Activated naive CD8-positive, alpha-beta T cell treated with anti-CD3 and anti-CD28 coated beads, Interleukin-2, amount 10 ng/mL, durations not matched to agents 7 days and 5 days (primary cell): ENCODE measurements around the gene TBC1D26. TPM values are rescaled to one million over a fixed set of nuclear protein-coding genes. Genes with fewer than 3 reads are reported as not detected.
"Not testable (repeated sequence)": the region's sequence is repeated elsewhere in the genome, so short reads cannot be mapped to it uniquely, and the experiment has no call there.

Experiments used
- ATAC-seq: fragments of 150-1000 bp; cut with Tn5 transposase; one replicate; pipeline ENCODE4 v1.10.0; 2021; ENCODE audit warnings: low read depth, moderate library complexity
- POLR2A ChIA-PET: fragments of 350-600 bp; sonication (Branson Sonifier 250); formaldehyde crosslinking; loops from one replicate; lab custom pipeline; 2021; ENCODE audit warnings: antibody characterized with exemption; lab: Charles Lee
- DNase-seq: peaks from one replicate; pipeline ENCODE4 v3.0.0; 2021
- H3K27ac Mint-ChIP-seq: one replicate; pipeline ENCODE4 v1.8.0; 2022; ENCODE audit warnings: mild to moderate bottlenecking, mixed read lengths
- H3K27me3 Mint-ChIP-seq: one replicate; pipeline ENCODE4 v1.8.0; 2022; ENCODE audit warnings: mild to moderate bottlenecking, moderate library complexity, mixed read lengths
- H3K36me3 Mint-ChIP-seq: one replicate; pipeline ENCODE4 v1.8.0; 2021; ENCODE audit warnings: mild to moderate bottlenecking, mixed read lengths
- H3K4me1 Mint-ChIP-seq: one replicate; pipeline ENCODE4 v1.8.0; 2021; ENCODE audit warnings: mixed read lengths
- H3K4me3 Mint-ChIP-seq: one replicate; pipeline ENCODE4 v1.8.0; 2022; ENCODE audit warnings: mild to moderate bottlenecking, moderate library complexity, mixed read lengths
- H3K9me3 Mint-ChIP-seq: one replicate; pipeline ENCODE4 v1.8.0; 2021; ENCODE audit warnings: mixed read lengths
- total RNA-seq, 2 experiments: library from RNA; stranded (reverse); gene quantifications; one replicate each; pipeline ENCODE4 v1.2.3, GENCODE V29; 2021

Gene TBC1D26
- total RNA-seq, 2 experiments from 2014 or later, result 0.31 TPM; not detected in 1

DNA sequence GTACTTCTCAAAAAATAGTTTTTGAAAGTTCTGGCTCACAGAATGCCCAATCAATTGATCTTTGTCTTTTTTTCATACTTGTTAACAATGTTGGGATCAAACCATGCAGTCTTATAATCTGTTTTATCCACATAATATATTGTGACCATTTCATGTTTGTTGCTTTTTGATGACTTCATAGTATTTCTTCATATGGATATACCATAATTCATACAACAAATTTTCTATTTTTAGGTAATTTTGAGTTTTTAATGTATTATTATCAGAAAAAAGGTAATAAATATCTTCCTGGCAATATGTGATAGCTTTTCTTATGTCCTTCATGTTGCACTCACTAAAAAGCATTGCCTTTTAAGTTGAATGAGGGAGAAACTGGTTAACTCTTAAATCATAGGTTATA lies 44.8 kb downstream of the TBC1D26 start:
- peaks cover 20% of the 10 kb centered on the region for H3K9me3 Mint-ChIP-seq
- no peak for DNase-seq
- no peaks in the 10 kb centered on the region for H3K4me1 Mint-ChIP-seq
- H3K36me3 Mint-ChIP-seq, result peaks cover 7% of the 10 kb centered on the region
- peaks cover 26% of the 10 kb centered on the region for H3K27me3 Mint-ChIP-seq
- POLR2A ChIA-PET, result no interaction called here
- no peak overlapping the region for H3K27ac Mint-ChIP-seq
- H3K4me3 Mint-ChIP-seq, result no peak overlapping the region
- ATAC-seq, result no peak

DNA sequence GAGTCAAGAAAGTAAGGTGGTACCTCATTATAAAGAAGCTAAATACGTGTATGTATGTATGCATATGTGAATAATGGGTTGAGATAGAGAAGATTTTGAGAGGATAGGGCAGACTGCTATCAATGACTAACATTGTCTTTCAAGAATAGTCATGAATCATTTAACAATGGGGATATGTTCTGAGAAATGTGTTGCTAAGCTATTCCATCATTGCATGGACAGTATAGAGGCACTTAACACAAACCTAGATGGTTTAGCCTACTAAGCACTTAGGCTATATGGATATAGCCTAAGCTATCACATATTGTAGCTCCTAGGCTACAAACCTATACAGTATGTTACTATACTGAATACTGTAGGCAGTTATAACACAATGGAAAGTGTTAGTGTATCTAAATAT lies 45.2 kb downstream of the TBC1D26 start:
- Mint-ChIP-seq H3K4me3 (no peak overlapping the region), H3K27ac (no peak overlapping the region), H3K27me3 (peaks cover 28% of the 10 kb centered on the region), H3K36me3 (peaks cover 7% of the 10 kb centered on the region), H3K4me1 (no peaks in the 10 kb centered on the region), H3K9me3 (peaks cover 20% of the 10 kb centered on the region)
- ATAC-seq, result no peak
- no peak for DNase-seq
- POLR2A ChIA-PET, result no interaction called here

DNA sequence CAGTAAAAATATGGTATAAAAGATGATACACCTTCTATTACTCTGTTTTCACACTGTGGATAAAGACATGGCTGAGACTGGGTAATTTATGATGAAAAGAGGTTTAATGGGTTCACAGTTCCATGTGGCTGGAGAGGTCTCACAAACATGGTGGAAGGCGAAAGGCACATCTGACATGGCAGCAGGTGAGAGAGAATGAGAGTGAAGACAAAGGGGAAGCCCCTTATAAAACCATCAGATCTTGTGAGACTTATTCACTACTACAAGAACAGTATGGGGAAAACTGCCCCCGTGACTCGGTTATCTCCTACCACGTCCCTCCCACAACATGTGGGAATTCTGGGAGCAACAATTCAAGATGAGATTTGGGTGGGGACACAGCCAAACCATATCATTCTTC lies 45.6 kb downstream of the TBC1D26 start:
- no peaks in the 10 kb centered on the region for H3K4me1 Mint-ChIP-seq
- POLR2A ChIA-PET, result no interaction called here
- H3K36me3 Mint-ChIP-seq, result peaks cover 7% of the 10 kb centered on the region
- H3K9me3 Mint-ChIP-seq, result peaks cover 20% of the 10 kb centered on the region
- H3K4me3 Mint-ChIP-seq, result no peak overlapping the region
- H3K27ac Mint-ChIP-seq, result no peak overlapping the region
- DNase-seq, result no peak
- ATAC-seq, result no peak
- peaks cover 33% of the 10 kb centered on the region for H3K27me3 Mint-ChIP-seq

DNA sequence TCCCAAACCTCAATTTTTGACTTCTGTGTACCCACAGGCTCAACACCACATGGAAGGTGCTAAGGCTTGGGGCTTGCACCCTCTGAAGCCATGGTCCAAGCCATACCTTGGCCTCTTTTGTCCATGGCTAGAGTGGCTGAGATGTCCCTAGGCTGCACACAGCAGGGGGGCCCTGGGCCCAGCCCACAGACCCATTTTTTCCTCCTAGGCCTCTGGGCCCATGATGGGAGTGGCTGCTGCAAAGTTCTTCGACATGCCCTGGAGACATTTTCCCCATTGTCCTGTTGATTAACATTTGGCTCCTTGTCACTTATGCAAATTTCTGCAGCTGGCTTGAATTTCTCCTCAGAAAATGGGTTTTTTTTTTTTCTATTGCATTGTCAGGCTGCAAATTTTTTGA lies 47.0 kb downstream of the TBC1D26 start:
- POLR2A ChIA-PET, result no interaction called here
- H3K4me1 Mint-ChIP-seq, result no peaks in the 10 kb centered on the region
- ATAC-seq (no peak), DNase-seq (no peak)
- peaks cover 20% of the 10 kb centered on the region for H3K9me3 Mint-ChIP-seq
- no peak overlapping the region for H3K27ac Mint-ChIP-seq
- peaks cover 7% of the 10 kb centered on the region for H3K36me3 Mint-ChIP-seq
- no peak overlapping the region for H3K4me3 Mint-ChIP-seq
- H3K27me3 Mint-ChIP-seq, result peaks cover 38% of the 10 kb centered on the region

DNA sequence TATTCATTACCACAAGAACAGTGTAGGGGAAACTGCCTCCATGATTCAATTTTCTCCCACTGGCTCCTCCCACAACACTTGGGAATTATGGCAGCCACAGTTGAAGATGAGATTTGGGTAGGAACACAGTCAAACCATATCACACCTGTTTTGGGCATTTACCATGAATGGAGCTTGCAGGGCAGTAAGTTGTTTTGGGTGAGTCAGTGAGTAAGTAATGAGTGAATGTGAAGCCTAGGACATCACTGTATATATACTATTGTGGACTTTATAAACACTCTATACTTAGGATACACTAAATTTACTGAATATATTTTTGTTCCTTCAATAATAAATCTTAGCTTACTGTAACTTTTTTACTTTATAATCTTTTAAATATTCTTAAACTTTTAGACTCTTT lies 48.1 kb downstream of the TBC1D26 start:
- peaks cover 7% of the 10 kb centered on the region for H3K36me3 Mint-ChIP-seq
- ATAC-seq (no peak), DNase-seq (no peak)
- peaks cover 45% of the 10 kb centered on the region for H3K27me3 Mint-ChIP-seq
- H3K9me3 Mint-ChIP-seq, result peaks cover 20% of the 10 kb centered on the region
- no peaks in the 10 kb centered on the region for H3K4me1 Mint-ChIP-seq
- POLR2A ChIA-PET, result no interaction called here
- H3K27ac Mint-ChIP-seq, result no peak overlapping the region
- H3K4me3 Mint-ChIP-seq, result no peak overlapping the region

DNA sequence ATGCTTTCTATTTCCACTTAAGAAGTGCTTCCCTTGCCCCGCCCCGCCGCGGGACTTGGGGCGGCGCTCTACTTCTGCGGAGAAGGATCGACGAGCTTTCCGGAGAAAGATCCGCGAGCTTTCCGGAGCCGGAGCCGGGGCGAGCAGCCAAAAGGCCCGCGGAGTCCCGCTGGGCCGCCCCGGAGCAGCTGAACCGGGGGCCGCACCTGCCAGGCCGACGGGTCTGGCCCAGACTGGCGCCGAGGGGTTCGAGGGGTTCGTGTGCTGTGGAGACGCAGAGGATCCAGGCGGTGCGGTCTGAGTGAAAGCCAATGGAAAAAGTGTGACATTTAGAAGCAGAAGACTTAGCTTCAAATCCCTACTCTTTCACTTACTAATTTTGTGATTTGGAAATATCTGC lies 50.8 kb downstream of the TBC1D26 start:
- POLR2A ChIA-PET, result interaction anchor here (0.7 kb wide), 1 partner anchor 18 kb away, joined by 3 read pairs; no protein-coding TSS in a partner anchor
- H3K4me3 Mint-ChIP-seq, result peak overlapping the region; percentile 35
- peaks cover 42% of the 10 kb centered on the region for H3K27me3 Mint-ChIP-seq
- no peak for ATAC-seq
- H3K36me3 Mint-ChIP-seq, result peaks cover 4% of the 10 kb centered on the region
- peaks cover 13% of the 10 kb centered on the region for H3K9me3 Mint-ChIP-seq
- no peak overlapping the region for H3K27ac Mint-ChIP-seq
- peaks cover 4% of the 10 kb centered on the region for H3K4me1 Mint-ChIP-seq
- DNase-seq, result peak; percentile 46

DNA sequence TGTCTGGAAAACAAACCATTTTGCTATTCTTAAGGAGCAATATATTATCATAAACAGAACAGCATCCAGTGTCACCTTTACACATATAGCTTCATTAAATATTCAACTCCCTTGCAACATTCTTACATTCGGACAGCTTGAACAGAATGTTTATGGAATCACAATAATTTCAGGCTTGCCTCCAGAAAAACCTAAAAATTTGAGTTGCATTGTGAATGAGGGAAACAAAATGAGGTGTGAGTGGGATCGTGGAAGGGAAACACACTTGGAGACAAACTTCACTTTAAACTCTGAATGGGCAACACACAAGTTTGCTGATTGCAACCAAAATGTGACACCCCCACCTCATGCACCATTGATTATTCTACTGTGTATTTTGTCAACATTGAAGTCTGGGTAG lies 51.4 kb downstream of the TBC1D26 start:
- H3K27ac Mint-ChIP-seq, result no peak overlapping the region
- H3K4me3 Mint-ChIP-seq, result peak overlapping the region; percentile 6
- peaks cover 4% of the 10 kb centered on the region for H3K36me3 Mint-ChIP-seq
- DNase-seq, result no peak
- no peak for ATAC-seq
- H3K4me1 Mint-ChIP-seq, result peaks cover 4% of the 10 kb centered on the region
- peaks cover 42% of the 10 kb centered on the region for H3K27me3 Mint-ChIP-seq
- POLR2A ChIA-PET, result no interaction called here
- peaks cover 10% of the 10 kb centered on the region for H3K9me3 Mint-ChIP-seq

DNA sequence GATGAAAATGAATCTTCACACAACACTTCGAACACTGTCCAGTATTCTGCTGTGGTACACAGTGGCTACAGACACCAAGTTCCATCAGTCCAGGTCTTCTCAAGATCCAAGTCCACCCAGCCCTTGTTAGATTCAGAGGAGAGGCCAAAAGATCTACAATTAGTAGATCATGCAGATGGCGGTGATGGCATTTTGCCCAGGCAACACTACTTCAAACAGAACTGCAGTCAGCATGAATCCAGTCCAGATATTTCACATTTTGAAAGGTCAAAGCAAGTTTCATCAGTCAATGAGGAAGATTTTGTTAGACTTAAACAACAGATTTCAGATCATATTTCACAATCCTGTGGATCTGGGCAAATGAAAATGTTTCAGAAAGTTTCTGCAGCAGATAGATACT lies 52.3 kb downstream of the TBC1D26 start:
- ATAC-seq, H3K4me1 Mint-ChIP-seq, H3K36me3 Mint-ChIP-seq, H3K27ac Mint-ChIP-seq, POLR2A ChIA-PET, H3K4me3 Mint-ChIP-seq, H3K9me3 Mint-ChIP-seq, DNase-seq: not testable (repeated sequence)
- peaks cover 42% of the 10 kb centered on the region for H3K27me3 Mint-ChIP-seq

DNA sequence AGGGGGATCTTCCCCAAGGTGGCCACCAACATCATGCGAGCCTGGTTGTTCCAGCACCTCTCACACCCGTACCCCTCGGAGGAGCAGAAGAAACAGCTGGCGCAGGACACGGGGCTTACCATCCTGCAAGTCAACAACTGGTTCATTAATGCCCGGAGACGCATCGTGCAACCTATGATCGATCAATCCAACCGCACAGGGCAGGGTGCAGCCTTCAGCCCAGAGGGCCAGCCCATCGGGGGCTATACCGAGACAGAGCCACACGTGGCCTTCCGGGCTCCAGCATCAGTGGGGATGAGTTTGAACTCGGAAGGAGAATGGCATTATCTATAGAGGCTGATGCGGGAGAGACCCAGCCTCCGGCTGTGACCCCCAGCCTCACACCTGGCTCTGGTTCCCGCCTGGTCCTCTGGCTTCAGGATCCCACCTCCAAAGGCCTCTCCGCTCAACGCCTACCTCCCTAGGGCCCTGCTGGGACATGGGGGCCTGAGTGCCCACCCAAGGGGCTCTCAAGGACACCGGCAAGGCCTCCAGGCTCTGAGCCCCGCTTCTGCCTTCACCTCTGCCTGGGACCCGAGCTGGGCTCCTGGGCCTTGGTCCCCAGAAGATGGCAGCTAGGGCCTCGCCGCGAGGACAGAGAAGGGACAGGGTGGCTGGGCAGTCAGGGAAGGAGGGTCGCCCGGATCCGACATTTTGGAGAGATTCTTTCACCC lies 55.4 kb downstream of the TBC1D26 start:
- H3K4me3 Mint-ChIP-seq, DNase-seq: not testable (repeated sequence)

DNA sequence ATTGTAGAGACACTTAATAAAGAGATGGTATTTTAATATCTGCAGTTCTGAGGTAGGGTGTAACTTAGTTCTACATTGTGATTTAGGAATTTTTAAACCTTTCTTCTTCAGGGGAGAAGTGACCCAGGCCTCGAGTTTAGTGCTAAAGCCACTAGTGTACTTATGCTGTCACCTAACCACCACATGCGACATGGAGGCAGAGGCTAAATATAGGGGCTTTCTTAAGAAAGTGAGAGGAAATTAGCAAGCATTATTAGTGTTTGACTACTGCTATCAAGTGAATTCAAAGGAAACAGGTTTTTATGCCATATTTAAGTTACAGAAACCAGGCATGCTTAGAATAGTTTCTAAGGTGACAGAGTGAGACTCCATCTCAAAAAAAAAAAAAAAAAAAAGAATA lies 56.3 kb downstream of the TBC1D26 start:
- POLR2A ChIA-PET, ATAC-seq, H3K4me3 Mint-ChIP-seq: not testable (repeated sequence)

More for the DNA sequence above, 55.4 kb downstream of the TBC1D26 start:
- ATAC-seq, H3K36me3 Mint-ChIP-seq, H3K27ac Mint-ChIP-seq, POLR2A ChIA-PET, H3K4me1 Mint-ChIP-seq, H3K9me3 Mint-ChIP-seq: not testable (repeated sequence)
- peaks cover 45% of the 10 kb centered on the region for H3K27me3 Mint-ChIP-seq

More for the DNA sequence above, 56.3 kb downstream of the TBC1D26 start:
- H3K4me1 Mint-ChIP-seq, H3K27ac Mint-ChIP-seq, H3K9me3 Mint-ChIP-seq, H3K36me3 Mint-ChIP-seq, DNase-seq: not testable (repeated sequence)
- H3K27me3 Mint-ChIP-seq, result peaks cover 38% of the 10 kb centered on the region

Other genes starting within 250 kb of the TBC1D26 start
- 10 to 100 TPM; 21.0 to 24.3 TPM for gene TVP23C, start 168.8 kb upstream of the TBC1D26 start, total RNA-seq
- under 1 TPM in 1 of 2 experiments, not detected in 1; 0.94 TPM for gene FBXW10B, start 112.6 kb upstream of the TBC1D26 start, total RNA-seq
- 1 to 10 TPM; 7.8 to 9.0 TPM for gene TRIM16, start 48.0 kb upstream of the TBC1D26 start, total RNA-seq
- gene ZNF286A, start 32.5 kb upstream of the TBC1D26 start, total RNA-seq, result 10 to 100 TPM; 26.5 to 29.9 TPM
- gene ADORA2B, start 212.8 kb downstream of the TBC1D26 start, total RNA-seq, result 1 to 10 TPM; 4.1 to 4.2 TPM